Measurements from ENCODE around the gene OGDH. TPM values are rescaled to one million over a fixed set of nuclear protein-coding genes. Genes with fewer than 3 reads are reported as not detected.

The OGDH gene
- total and polyA plus RNA-seq, 3 donors from 2014 or later = 82.4 to 95.1 (median 87.0) TPM

- Histone ChIP-seq H3K36me3 (ENCODE audit: low read depth, missing control alignments) (no peaks in the 10 kb centered on the region), H3K27ac (no peak overlapping the region), H3K4me3 (no peak overlapping the region), H3K27me3 (no peaks in the 10 kb centered on the region), H3K4me1 (peaks cover 15% of the 10 kb centered on the region), H3K9me3 (no peaks in the 10 kb centered on the region)
- no peak for TF ChIP-seq POLR2A (IDR thresholded peaks at IDR 0.05)
- no peak for TF ChIP-seq CTCF (IDR thresholded peaks at IDR 0.05)
- DNase-seq = no peak
- intact Hi-C loops (cut with DNase I; ENCODE audit: low total_unique reads) = no loop called here
- WGBS, 2 donors = 79 to 92% methylated on average over 13 of the region's 13 CpGs
Measured at GRCh38 chr7:44629829-44630522, 23.5 kb downstream of the OGDH start.

- TF ChIP-seq POLR2A (IDR thresholded peaks at IDR 0.05) = no peak
- no peak for TF ChIP-seq CTCF (IDR thresholded peaks at IDR 0.05)
- Histone ChIP-seq H3K27me3 (no peaks in the 10 kb centered on the region), H3K36me3 (ENCODE audit: low read depth, missing control alignments) (no peaks in the 10 kb centered on the region), H3K4me1 (peaks cover 20% of the 10 kb centered on the region), H3K27ac (no peak overlapping the region), H3K9me3 (no peaks in the 10 kb centered on the region), H3K4me3 (no peak overlapping the region)
- WGBS, 2 donors = 84 to 91% methylated on average over 11 of the region's 11 CpGs
- DNase-seq = no peak
- intact Hi-C loops (cut with DNase I; ENCODE audit: low total_unique reads) = no loop called here
Measured at GRCh38 chr7:44630792-44631457, 24.5 kb downstream of the OGDH start.

GRCh38 chr7:44631458-44632115 lies 25.2 kb downstream of the OGDH start:
- DNase-seq = no peak
- Histone ChIP-seq H3K27me3 (no peaks in the 10 kb centered on the region), H3K36me3 (ENCODE audit: low read depth, missing control alignments) (no peaks in the 10 kb centered on the region), H3K4me1 (peaks cover 20% of the 10 kb centered on the region), H3K9me3 (no peaks in the 10 kb centered on the region), H3K27ac (peak overlapping the region in 1 of 2 donors; percentile 14), H3K4me3 (no peak overlapping the region)
- 80 to 85% methylated on average over 6 of the region's 6 CpGs for WGBS, 2 donors
- intact Hi-C loops (cut with DNase I; ENCODE audit: low total_unique reads) = no loop called here
- TF ChIP-seq CTCF (IDR thresholded peaks at IDR 0.05) (no peak), POLR2A (IDR thresholded peaks at IDR 0.05) (no peak)

- no peaks in the 10 kb centered on the region for H3K9me3 ChIP-seq
- no peak for DNase-seq
- no peaks in the 10 kb centered on the region for H3K27me3 ChIP-seq
- 91 to 94% methylated on average over 4 of the region's 4 CpGs for WGBS, 2 donors
- H3K4me3 ChIP-seq = no peak overlapping the region
- H3K4me1 ChIP-seq = peaks cover 20% of the 10 kb centered on the region
- TF ChIP-seq CTCF (IDR thresholded peaks at IDR 0.05) = no peak
- TF ChIP-seq POLR2A (IDR thresholded peaks at IDR 0.05) = no peak
- peak overlapping the region in 1 of 2 donors; percentile 14 for H3K27ac ChIP-seq
- no peaks in the 10 kb centered on the region for H3K36me3 ChIP-seq (ENCODE audit: low read depth, missing control alignments)
- intact Hi-C loops (cut with DNase I; ENCODE audit: low total_unique reads) = no loop called here
Measured at GRCh38 chr7:44632196-44632595, 25.8 kb downstream of the OGDH start.

Data from testis (tissue), 3 donors.